Heart right ventricle (tissue), 16 donors: ENCODE data around the gene TTC31. TPM values are rescaled to one million over a fixed set of nuclear protein-coding genes. Genes with fewer than 3 reads are reported as not detected.

ENCODE experiments used
- ATAC-seq, 8 donors: fragments of 200-7000 bp; cut with Tn5 transposase; one replicate each; pipeline ENCODE4 v1.9.1; 2020; ENCODE audit warnings: mild to moderate bottlenecking in 8 of 8, moderate library complexity in 8 of 8, moderate number of reproducible peaks in 1 of 8
- DNase-seq, 2 donors: peaks; one replicate each; pipeline ENCODE4 v3.0.0-alpha.2; 2020
- H3K27ac ChIP-seq, 10 donors: fragments of 200-600 bp; sonication (generic) in 2 of 10; one replicate each; pipeline versions ENCODE4 v1.5.0 to v1.8.0; 2020 to 2022; ENCODE audit warnings: mild to moderate bottlenecking in 3 of 10
- H3K27me3 ChIP-seq, 7 donors: fragments of 200-600 bp; one replicate each; pipeline ENCODE4 v1.8.0; 2021 to 2022; ENCODE audit warnings: mild to moderate bottlenecking in 2 of 7
- H3K36me3 ChIP-seq, 9 donors: fragments of 200-600 bp; sonication (generic) in 1 of 9; one replicate each; pipeline versions ENCODE4 v1.5.0 to v1.8.0; 2020 to 2022; ENCODE audit warnings: mild to moderate bottlenecking in 2 of 9
- H3K4me1 ChIP-seq, 9 donors: fragments of 200-600 bp; sonication (generic) in 1 of 9; one replicate each; pipeline versions ENCODE4 v1.5.0 to v1.8.0; 2020 to 2022; ENCODE audit warnings: mild to moderate bottlenecking in 4 of 9
- H3K4me3 ChIP-seq, 10 donors: fragments of 200-600 bp; sonication (generic) in 2 of 10; one replicate each; pipeline versions ENCODE4 v1.5.0 to v1.8.0; 2020 to 2022; ENCODE audit warnings: mild to moderate bottlenecking in 7 of 10, moderate library complexity in 2 of 10
- H3K9me3 ChIP-seq, 11 donors: fragments of 200-600 bp in 10 of 11; sonication (generic) in 2 of 11; one replicate each; pipeline versions ENCODE4 v1.5.0 to v1.8.0; 2013 to 2022; ENCODE audit warnings: mild to moderate bottlenecking in 2 of 11, control low read depth in 1 of 11, moderate library complexity in 1 of 11
- WGBS, 2 donors: extraction: QIAGEN DNeasy Blood & Tissue Kit; methylation state at CpG; one replicate each; pipeline ENCODE4 v1.1.7; 2013; ENCODE audit warnings: inconsistent platforms in 1 of 2; 5-methylcytosine and 5-hydroxymethylcytosine counted together
- intact Hi-C, 10 donors: fragments of 100-400 bp; cut with DNase I; formaldehyde crosslinking; loops; one replicate each; pipeline versions ENCODE4 v1.11.1 to v1.14.2; 2022
- polyA plus RNA-seq, 2 donors: library from polyadenylated mRNA; stranded (reverse); fragments of 200-250 nt; gene quantifications; one replicate each; pipeline ENCODE4 v1.2.3, GENCODE V29; 2013
- total RNA-seq, 10 donors: library from RNA; stranded (reverse); fragmentation: NEBNext Ultra II Directional in 3 of 10; extraction: Animal tissue kit (Norgen Biotek cat#: 25700) in 3 of 10; gene quantifications; one replicate each; pipeline versions ENCODE4 v1.2.1 to v1.2.4, GENCODE V29; 2021 to 2023
- TF ChIP-seq, protein P1 (sequence below), 9 donors: fragments of 200-600 bp; sonication (generic) in 2 of 9; IDR thresholded peaks; one replicate each; pipeline versions ENCODE4 v1.5.0 to v1.8.0; 2021 to 2022; ENCODE audit warnings: antibody characterized with exemption in 9 of 9, mild to moderate bottlenecking in 5 of 9, moderate library complexity in 1 of 9
- donor health status: Arrhythmogenic right ventricular cardiomyopathy.
- donor health status: ischemic (EF 13 %, LVEDD 7.1; RV severe dilation, severe dysfunction).
- donor health status: healthy with polysubstance abuse.
- donor health status: DM: no; HTN: yes; CAD: no.
- donor health status: DM: no; HTN: no; CAD: no.
- donor health status: ischemic (EF 25% LVEDD 6.9; RV normal size, moderate dysfunction).
- donor health status: ischemic (EF 25% LVEDD 5.7; RV mildly dilated, moderate dysfunction).
- donor health status: healthy.
- donor health status: DM: yes; HTN: yes; CAD: no.
- donor health status: Ischemic cardiomyopathy.
- donor health status: ischemic (EF 35%, LVEDD 5.7; RV mildly dilated, moderate dysfunction).
- donor health status: nonischemic (EF 11% LVEDD 7.7; RV severe dilation, severe dysfunction).
- donor health status: DM: yes; HTN: yes; CAD: no.
- donor health status: PGD.
- donor health status: ischemic (EF 29% LVEDD 5.4; RV normal size, mild dysfunction).
- donor health status: nonischemic (EF 23%, LVEDD 6.1; RV moderate dilation, normal function).

TTC31 gene
- total and polyA plus RNA-seq, 12 donors = 7.2 to 18.7 (median 9.4) TPM

DNA sequence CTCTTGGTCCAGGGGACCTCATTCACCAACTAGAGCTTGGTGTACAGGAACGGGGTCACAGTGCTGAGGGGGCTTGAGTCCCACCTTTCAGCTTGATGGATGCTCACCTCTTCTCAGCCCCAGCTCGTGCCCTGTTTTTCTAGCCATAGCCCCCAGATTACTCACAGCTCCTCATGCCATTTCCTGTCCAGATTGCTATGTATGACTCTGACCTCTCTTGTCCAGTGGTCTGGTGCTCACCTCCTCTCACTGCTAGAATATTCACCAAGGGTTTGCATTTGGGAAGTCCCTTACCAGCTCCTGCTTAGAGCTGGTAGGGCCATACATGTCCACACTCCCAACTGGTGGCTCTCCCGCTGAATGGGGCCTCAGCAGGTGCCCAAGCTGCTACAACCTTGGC, 10.7 kb downstream of the TTC31 start:
- no peak overlapping the region for H3K4me3 ChIP-seq
- 90 to 93% methylated on average over 3 of the region's 3 CpGs for WGBS, 2 donors
- no peak for ATAC-seq
- H3K27me3 ChIP-seq = peaks cover 4 to 22% (median 20%) of the 10 kb centered on the region in 7 donors
- no peaks in the 10 kb centered on the region for H3K9me3 ChIP-seq
- TF ChIP-seq, protein P1, sequence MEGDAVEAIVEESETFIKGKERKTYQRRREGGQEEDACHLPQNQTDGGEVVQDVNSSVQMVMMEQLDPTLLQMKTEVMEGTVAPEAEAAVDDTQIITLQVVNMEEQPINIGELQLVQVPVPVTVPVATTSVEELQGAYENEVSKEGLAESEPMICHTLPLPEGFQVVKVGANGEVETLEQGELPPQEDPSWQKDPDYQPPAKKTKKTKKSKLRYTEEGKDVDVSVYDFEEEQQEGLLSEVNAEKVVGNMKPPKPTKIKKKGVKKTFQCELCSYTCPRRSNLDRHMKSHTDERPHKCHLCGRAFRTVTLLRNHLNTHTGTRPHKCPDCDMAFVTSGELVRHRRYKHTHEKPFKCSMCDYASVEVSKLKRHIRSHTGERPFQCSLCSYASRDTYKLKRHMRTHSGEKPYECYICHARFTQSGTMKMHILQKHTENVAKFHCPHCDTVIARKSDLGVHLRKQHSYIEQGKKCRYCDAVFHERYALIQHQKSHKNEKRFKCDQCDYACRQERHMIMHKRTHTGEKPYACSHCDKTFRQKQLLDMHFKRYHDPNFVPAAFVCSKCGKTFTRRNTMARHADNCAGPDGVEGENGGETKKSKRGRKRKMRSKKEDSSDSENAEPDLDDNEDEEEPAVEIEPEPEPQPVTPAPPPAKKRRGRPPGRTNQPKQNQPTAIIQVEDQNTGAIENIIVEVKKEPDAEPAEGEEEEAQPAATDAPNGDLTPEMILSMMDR (IDR thresholded peaks at IDR 0.05) = no peak
- intact Hi-C loops = no loop called here
- H3K4me1 ChIP-seq = peaks cover 8 to 14% (median 12%) of the 10 kb centered on the region in 9 donors
- H3K27ac ChIP-seq = no peak overlapping the region
- H3K36me3 ChIP-seq = peaks cover 0 to 61% (median 33%) of the 10 kb centered on the region in 9 donors
- no peak for DNase-seq

DNA sequence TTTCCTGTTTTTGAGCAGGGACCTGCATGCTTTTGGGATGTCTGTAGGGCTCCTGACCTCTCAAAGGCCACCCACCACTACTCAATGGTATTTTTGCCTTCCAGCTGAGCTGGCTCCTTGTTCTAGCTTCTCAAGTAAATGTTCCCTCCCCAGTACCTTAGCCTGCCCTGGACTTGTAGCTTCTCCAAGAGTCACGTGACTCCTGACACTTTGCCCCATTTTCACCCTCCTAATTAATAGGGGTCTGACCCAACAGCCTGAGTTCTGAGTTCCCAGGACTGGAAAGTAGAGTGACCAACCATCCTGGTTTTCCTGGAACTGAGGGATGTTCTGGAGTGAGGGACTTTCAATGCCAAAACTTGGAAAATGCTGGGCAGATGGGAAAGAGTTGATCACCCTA, 12.6 kb downstream of the TTC31 start:
- intact Hi-C loops = no loop called here
- TF ChIP-seq, protein P1 (IDR thresholded peaks at IDR 0.05) = no peak
- 89 to 90% methylated on average over 1 of the region's 1 CpG for WGBS, 2 donors
- H3K36me3 ChIP-seq = peaks cover 0 to 44% (median 30%) of the 10 kb centered on the region in 9 donors
- ATAC-seq (no peak), DNase-seq (no peak)
- no peak overlapping the region for H3K27ac ChIP-seq
- H3K27me3 ChIP-seq = peaks cover 9 to 41% (median 39%) of the 10 kb centered on the region in 7 donors
- no peak overlapping the region for H3K4me3 ChIP-seq
- peaks cover 11 to 31% (median 26%) of the 10 kb centered on the region in 9 donors for H3K4me1 ChIP-seq
- H3K9me3 ChIP-seq = no peaks in the 10 kb centered on the region

DNA sequence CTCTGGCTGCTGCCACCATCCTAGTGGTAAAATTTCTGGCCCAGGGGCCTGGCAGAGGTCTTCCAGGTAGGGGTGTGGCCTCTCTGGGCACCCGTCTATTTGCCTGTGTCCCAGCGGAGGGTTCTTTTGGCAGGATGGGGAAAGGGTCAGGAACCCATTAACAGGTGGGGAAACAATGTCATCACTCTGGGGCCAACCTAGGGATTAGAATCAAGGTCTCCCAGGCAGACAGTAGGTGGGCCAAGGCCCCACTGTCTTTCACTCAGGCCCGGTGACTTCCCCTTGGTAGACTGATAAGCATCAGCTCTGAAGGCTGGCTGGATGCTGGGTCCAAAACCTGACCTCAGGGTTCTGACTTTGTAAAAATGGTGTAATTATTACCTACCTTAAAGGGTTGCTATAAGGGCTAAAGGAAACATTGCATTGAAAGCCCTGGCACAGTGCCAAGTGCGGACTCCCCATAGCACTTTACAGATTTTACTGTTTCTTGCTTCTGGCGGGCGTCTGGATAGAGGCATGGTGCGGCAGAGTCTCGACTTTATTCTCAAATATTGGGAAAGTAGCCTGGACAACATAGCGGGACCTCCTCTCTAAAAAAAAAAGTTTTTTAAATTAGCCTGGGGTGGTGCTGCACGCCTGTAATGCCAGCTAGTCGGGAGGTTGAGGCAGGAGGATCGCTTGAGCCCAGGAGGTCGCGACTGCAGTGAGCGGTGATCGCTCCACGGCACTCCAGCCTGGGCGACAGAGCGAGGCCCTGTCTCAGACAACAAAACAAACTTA, 14.3 kb downstream of the TTC31 start:
- no peak for DNase-seq
- peak in 1 of 8 donors; percentile 3 for ATAC-seq
- Histone ChIP-seq H3K27me3 (peaks cover 9 to 56% (median 55%) of the 10 kb centered on the region in 7 donors), H3K9me3 (no peaks in the 10 kb centered on the region), H3K4me3 (peak overlapping the region in 7 of 10 donors; percentile 22 to 57 (median 40)), H3K27ac (no peak overlapping the region), H3K36me3 (peaks cover 0 to 27% (median 15%) of the 10 kb centered on the region in 9 donors), H3K4me1 (peaks cover 11 to 34% (median 29%) of the 10 kb centered on the region in 9 donors)
- intact Hi-C loops = no loop called here
- TF ChIP-seq, protein P1 (IDR thresholded peaks at IDR 0.05) = no peak
- 41 to 42% methylated on average over 19 of the region's 19 CpGs for WGBS, 2 donors

DNA sequence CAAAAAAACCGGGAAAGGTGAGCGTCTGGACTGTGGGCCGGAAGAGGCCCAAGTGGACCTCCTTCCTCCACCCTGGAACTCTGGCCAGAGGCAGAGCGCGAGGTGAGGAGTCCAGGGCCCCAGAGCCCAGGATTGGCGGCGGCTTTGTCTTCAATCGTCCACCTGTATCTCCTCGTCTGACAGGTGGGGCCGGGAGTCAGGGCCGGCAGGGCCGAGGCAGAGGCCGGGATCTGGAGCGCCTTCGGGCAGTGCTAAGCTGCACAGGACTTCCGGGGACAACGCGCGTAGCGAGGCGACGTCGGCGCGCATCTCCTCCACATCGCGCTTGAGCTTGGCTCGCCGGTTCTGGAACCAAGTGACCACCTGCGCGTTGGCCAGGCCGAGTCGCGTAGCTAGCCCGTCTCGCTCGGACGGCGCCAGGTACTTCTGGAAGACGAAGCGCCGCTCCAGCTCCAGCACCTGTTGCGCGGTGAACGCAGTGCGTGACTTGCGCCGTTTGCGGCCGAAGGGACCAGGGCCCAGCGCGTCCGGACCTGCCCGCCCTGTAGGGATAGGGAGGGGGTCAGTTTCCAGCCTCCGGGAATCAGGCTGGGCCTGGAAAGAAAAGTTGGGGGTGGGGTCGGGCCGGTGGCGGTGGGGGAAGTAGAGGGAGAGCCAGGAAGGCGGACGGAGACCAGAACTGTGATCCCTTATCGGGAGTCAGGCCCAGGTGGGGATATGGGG, 15.1 kb downstream of the TTC31 start:
- TF ChIP-seq, protein P1 (IDR thresholded peaks at IDR 0.05) = no peak
- Histone ChIP-seq H3K27me3 (peaks cover 9 to 64% (median 62%) of the 10 kb centered on the region in 7 donors), H3K27ac (no peak overlapping the region), H3K4me3 (peak overlapping the region in 8 of 10 donors; percentile 22 to 57 (median 38)), H3K36me3 (peaks cover 0 to 19% (median 9%) of the 10 kb centered on the region in 9 donors), H3K9me3 (no peaks in the 10 kb centered on the region), H3K4me1 (peaks cover 11 to 42% (median 35%) of the 10 kb centered on the region in 9 donors)
- intact Hi-C loops = no loop called here
- WGBS, 2 donors = 2 to 4% methylated on average over 61 of the region's 61 CpGs
- DNase-seq = peak in 1 of 2 donors; percentile 37
- peak in 5 of 8 donors; percentile 7 to 22 (median 16) for ATAC-seq
